Measurements from ENCODE around the gene NKX2-1. TPM values are rescaled to one million over a fixed set of nuclear protein-coding genes. Genes with fewer than 3 reads are reported as not detected.

Gene NKX2-1
- not detected for total RNA-seq

DNA sequence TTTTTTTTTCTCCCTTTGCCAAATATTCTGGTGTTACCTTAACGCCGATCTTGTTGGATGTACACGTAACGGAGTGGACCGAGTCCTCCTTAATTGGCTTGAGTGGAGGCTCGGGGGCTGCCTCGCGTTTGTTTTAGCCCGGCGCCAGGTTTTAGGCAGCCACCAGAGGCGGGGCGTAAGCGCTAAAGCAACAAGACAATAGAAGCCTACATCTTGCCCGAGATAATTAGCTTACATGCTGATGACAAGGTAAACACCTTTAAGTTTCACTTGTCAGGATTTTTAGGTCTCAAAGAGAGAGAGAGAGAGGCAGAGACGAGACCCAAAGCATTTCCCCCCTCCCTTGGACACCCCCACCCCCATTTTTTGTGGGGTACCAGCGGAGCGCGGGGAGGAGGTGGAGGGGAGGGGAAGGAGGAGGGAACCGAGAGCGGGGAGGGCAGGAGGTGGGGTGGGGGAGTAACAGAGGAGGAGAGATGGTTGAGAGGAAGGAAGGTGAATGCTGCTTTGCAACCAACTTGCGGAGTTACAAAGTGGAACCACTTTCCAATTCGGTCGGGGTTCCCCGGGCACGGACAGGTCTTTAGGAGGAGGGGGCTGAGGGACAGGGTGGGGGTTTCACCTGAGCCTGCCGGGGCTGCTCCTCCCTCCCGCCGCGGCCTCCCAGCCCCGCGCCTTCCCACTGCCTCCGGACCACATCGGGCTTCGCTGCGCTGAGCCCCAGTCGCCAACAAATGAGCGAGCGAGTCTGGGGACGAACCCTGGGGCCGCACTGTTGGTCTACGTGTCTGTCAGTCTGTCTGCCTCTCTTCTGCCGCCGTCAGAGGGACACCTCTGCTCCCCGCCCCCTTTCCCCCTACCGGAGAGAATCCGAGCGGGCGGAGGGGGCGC, at the start of gene NKX2-1:
NKX2-1 (minus strand) TSS at position 802 of the 891 bp plus-strand sequence; CDS start at position 699, 103 bp downstream.
- Histone ChIP-seq H3K4me3 (peak within 1 kb of the TSS in 3 of 4 donors; percentile 2 to 48 (median 3)), H3K27me3 (peaks cover 100% of the 10 kb centered on the region), H3K36me3 (no peaks in the 10 kb centered on the region), H3K27ac (no peak within 1 kb of the TSS), H3K4me1 (peaks cover 9 to 38% (median 30%) of the 10 kb centered on the region in 4 donors), H3K9me3 (no peaks in the 10 kb centered on the region)
- TF ChIP-seq, protein P1, sequence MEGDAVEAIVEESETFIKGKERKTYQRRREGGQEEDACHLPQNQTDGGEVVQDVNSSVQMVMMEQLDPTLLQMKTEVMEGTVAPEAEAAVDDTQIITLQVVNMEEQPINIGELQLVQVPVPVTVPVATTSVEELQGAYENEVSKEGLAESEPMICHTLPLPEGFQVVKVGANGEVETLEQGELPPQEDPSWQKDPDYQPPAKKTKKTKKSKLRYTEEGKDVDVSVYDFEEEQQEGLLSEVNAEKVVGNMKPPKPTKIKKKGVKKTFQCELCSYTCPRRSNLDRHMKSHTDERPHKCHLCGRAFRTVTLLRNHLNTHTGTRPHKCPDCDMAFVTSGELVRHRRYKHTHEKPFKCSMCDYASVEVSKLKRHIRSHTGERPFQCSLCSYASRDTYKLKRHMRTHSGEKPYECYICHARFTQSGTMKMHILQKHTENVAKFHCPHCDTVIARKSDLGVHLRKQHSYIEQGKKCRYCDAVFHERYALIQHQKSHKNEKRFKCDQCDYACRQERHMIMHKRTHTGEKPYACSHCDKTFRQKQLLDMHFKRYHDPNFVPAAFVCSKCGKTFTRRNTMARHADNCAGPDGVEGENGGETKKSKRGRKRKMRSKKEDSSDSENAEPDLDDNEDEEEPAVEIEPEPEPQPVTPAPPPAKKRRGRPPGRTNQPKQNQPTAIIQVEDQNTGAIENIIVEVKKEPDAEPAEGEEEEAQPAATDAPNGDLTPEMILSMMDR (IDR thresholded peaks at IDR 0.05): no peak
- TF ChIP-seq POLR2AphosphoS5 (IDR thresholded peaks at IDR 0.05): no peak
- no peak for TF ChIP-seq EP300 (IDR thresholded peaks at IDR 0.05; ENCODE audit: low read depth)
- no peak for TF ChIP-seq POLR2A (IDR thresholded peaks at IDR 0.05)
- no peak for DNase-seq
- intact Hi-C loops (cut with DNase I; ENCODE audit: low total_unique reads): no loop called here
- 2 to 4% methylated on average over 19 to 48 of the region's 49 CpGs for WGBS, 2 donors (ENCODE audit: low coverage in 1 of 2)
- in situ Hi-C loops (cut with MboI; ENCODE audit: low pct_ligation_motif_present in 1 of 4, low pct_unique_long_range_greater_than_20kb in 1 of 4, low sequenced_read_pairs in 3 of 4): no loop called here

DNA sequence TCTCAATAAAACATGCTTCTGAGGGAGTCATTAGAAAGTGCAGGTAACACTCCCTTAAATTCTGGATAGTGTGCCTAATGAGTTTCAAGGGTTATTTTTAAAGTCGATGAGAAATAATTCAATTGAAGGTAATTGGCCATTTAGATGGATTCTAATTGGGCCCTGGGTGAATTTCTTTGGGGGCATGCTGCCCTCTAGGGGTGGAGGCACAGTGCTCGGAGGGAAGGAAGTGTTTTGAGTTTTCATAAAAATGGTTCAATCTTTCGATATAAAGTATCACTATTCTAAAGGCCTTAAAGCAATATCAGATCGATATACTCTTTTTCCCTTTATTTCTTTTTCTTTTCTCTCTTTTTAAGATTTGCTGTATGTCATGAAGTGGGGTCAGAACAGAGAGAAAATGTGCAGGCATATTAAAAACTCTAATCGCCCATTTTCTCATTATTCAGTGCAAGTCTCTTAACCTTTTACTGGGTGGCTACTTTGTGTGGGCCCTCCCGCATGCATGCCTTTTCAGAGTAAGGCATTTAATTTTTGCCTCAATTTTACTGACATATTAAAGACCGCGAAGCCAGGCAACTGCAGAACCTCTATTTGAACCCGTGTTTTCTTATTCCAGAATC, 36.9 kb upstream of the NKX2-1 start:
- intact Hi-C loops (cut with DNase I; ENCODE audit: low total_unique reads): no loop called here
- 53 to 65% methylated on average over 8 to 9 of the region's 9 CpGs for WGBS, 2 donors (ENCODE audit: low coverage in 1 of 2)
- peaks cover 21% of the 10 kb centered on the region for H3K27me3 ChIP-seq
- no peaks in the 10 kb centered on the region for H3K4me1 ChIP-seq
- no peak overlapping the region for H3K27ac ChIP-seq
- in situ Hi-C loops (cut with MboI; ENCODE audit: low pct_ligation_motif_present in 1 of 4, low pct_unique_long_range_greater_than_20kb in 1 of 4, low sequenced_read_pairs in 3 of 4): no loop called here
- H3K36me3 ChIP-seq: no peaks in the 10 kb centered on the region
- H3K9me3 ChIP-seq: no peaks in the 10 kb centered on the region
- DNase-seq: no peak
- TF ChIP-seq EP300 (IDR thresholded peaks at IDR 0.05; ENCODE audit: low read depth) (no peak), POLR2AphosphoS5 (IDR thresholded peaks at IDR 0.05) (no peak), POLR2A (IDR thresholded peaks at IDR 0.05) (no peak)
- TF ChIP-seq, protein P1 (IDR thresholded peaks at IDR 0.05): peak; percentile 37 to 60 (median 43)
- no peak overlapping the region for H3K4me3 ChIP-seq

DNA sequence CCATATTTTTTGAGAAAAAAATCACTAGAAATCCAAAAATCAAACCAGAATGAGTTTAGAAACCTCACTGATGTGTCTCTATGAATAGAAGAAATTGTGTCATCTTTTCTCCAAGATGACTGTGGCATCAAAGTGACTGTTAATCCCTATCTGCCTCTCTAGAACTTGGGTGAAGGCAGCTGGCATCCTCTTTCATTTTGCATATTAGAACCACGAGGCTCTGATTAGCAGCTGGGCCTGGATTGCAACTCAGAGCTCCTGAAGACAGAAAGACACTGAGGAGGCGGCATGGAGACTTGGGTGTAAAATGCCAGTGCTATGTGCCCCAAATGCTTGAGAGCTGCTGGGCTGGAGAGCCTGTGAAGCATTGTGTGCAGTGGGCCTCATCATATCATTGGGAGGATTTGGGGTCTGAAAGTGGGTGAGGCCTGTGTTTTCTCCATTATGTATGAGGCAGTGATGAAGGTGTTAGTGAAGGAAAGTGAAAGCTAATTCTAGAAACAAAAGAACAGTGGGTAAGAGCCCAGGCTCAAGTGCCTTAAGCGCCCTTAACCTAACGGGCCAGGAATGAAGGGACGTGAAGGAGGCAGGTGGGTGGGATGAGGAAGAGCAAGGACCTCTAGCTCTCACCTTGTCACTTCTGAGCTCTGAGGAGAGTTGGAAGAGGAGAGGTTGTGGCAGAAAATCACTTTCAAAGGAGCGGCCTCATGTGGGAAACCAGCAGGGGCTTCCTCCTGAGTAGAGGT, 36.1 kb upstream of the NKX2-1 start:
- Histone ChIP-seq H3K36me3 (no peaks in the 10 kb centered on the region), H3K27me3 (peaks cover 21% of the 10 kb centered on the region), H3K4me3 (no peak overlapping the region), H3K4me1 (no peaks in the 10 kb centered on the region), H3K27ac (no peak overlapping the region), H3K9me3 (no peaks in the 10 kb centered on the region)
- in situ Hi-C loops (cut with MboI; ENCODE audit: low pct_ligation_motif_present in 1 of 4, low pct_unique_long_range_greater_than_20kb in 1 of 4, low sequenced_read_pairs in 3 of 4): no loop called here
- 79 to 83% methylated on average over 4 to 6 of the region's 6 CpGs for WGBS, 2 donors (ENCODE audit: low coverage in 1 of 2)
- TF ChIP-seq POLR2AphosphoS5 (IDR thresholded peaks at IDR 0.05): no peak
- intact Hi-C loops (cut with DNase I; ENCODE audit: low total_unique reads): no loop called here
- DNase-seq: no peak

DNA sequence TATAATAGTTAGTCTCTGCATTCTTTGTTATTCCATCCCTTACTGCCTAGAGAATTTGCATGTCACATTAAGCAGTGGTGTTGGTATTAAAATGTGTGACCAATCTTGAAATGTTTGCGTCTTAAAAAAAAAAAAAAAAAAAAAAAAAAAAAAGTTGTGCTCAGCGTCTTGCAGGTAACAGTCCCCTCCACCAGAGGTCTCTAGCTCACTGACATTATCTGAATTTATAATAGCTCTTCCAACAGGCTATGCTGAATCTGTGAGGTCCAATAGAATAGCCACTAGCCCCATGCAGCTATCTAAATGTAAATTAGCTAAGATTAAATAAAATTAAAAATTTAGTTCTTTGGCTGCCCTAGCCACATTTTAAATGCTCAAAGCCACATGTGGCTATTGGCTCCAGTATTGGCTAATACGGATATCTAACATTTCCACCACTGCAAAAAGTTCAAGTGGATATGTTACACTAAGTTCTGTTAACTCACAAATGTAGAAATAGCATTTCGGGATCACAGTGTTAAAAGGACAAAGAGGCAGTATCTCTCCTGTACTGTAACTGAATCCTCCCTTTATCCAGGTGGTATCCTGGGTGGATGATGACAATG, 33.7 kb upstream of the NKX2-1 start:
- Histone ChIP-seq H3K4me1 (no peaks in the 10 kb centered on the region), H3K27me3 (peaks cover 26% of the 10 kb centered on the region), H3K4me3 (no peak overlapping the region), H3K9me3 (no peaks in the 10 kb centered on the region), H3K36me3 (no peaks in the 10 kb centered on the region), H3K27ac (no peak overlapping the region)
- in situ Hi-C loops (cut with MboI; ENCODE audit: low pct_ligation_motif_present in 1 of 4, low pct_unique_long_range_greater_than_20kb in 1 of 4, low sequenced_read_pairs in 3 of 4): no loop called here
- intact Hi-C loops (cut with DNase I; ENCODE audit: low total_unique reads): no loop called here
- 34 to 39% methylated on average over 4 of the region's 4 CpGs for WGBS, 2 donors (ENCODE audit: low coverage in 1 of 2)
- no peak for DNase-seq
- TF ChIP-seq, protein P1 (IDR thresholded peaks at IDR 0.05): peak; percentile 46 to 63 (median 54)
- no peak for TF ChIP-seq POLR2AphosphoS5 (IDR thresholded peaks at IDR 0.05)
